Suprapubic skin (tissue), 4 donors: Measurements from ENCODE around the gene ANKRD13B. TPM values are rescaled to one million over a fixed set of nuclear protein-coding genes. Genes with fewer than 3 reads are reported as not detected.

Source experiments
- DNase-seq, 2 donors: peaks; one replicate each; pipeline ENCODE4 v3.0.0-alpha.2; 2019; ENCODE audit warnings: low spot score in 2 of 2
- H3K27ac ChIP-seq: fragments of 200-600 bp; sonication (generic); one replicate; pipeline ENCODE4 v1.5.1; 2019
- H3K27me3 ChIP-seq: fragments of 200-600 bp; sonication (generic); one replicate; pipeline ENCODE4 v1.5.1; 2019
- H3K36me3 ChIP-seq: fragments of 200-600 bp; sonication (generic); one replicate; pipeline ENCODE4 v1.5.1; 2019
- H3K4me1 ChIP-seq: fragments of 200-600 bp; sonication (generic); one replicate; pipeline ENCODE4 v1.5.1; 2019
- H3K4me3 ChIP-seq: fragments of 200-600 bp; sonication (generic); one replicate; pipeline ENCODE4 v1.5.1; 2019; ENCODE audit warnings: mild to moderate bottlenecking
- H3K9me3 ChIP-seq: fragments of 200-600 bp; sonication (generic); one replicate; pipeline ENCODE4 v1.5.1; 2019
- CTCF ChIP-seq, 2 donors: fragments of 200-600 bp in 1 of 2; fragments of 450-650 bp in 1 of 2; sonication (generic) in 1 of 2; IDR thresholded peaks; one replicate each; pipeline ENCODE4 v1.5.1; 2016 to 2019; ENCODE audit warnings: antibody characterized with exemption in 2 of 2, mild to moderate bottlenecking in 1 of 2, moderate library complexity in 1 of 2
- EP300 ChIP-seq: sonication (generic); formaldehyde crosslinking; IDR thresholded peaks from one replicate; pipeline ENCODE4 v1.6.1; 2017; ENCODE audit warnings: antibody characterized with exemption
- POLR2A ChIP-seq, 2 donors: fragments of 450-650 bp; IDR thresholded peaks; one replicate each; pipeline ENCODE4 v1.6.1; 2017; ENCODE audit warnings: antibody characterized with exemption in 2 of 2, mild to moderate bottlenecking in 2 of 2, moderate library complexity in 2 of 2
- POLR2AphosphoS5 ChIP-seq, 3 donors: sonication (generic); formaldehyde crosslinking; IDR thresholded peaks; one replicate each; pipeline ENCODE4 v1.6.1; 2017; ENCODE audit warnings: antibody characterized with exemption in 3 of 3
- WGBS: methylation state at CpG from one replicate; pipeline ENCODE4 v1.1.5; 2018; 5-methylcytosine and 5-hydroxymethylcytosine counted together
- total RNA-seq, 4 donors: library from RNA; depleted of rRNA; stranded (reverse); fragments of >200 nt; gene quantifications; one replicate each; pipeline ENCODE4 v1.1.0, GENCODE V29; 2016

The ANKRD13B gene
- total RNA-seq, 4 donors from 2014 or later, result 9.0 to 16.5 (median 10.8) TPM

DNA sequence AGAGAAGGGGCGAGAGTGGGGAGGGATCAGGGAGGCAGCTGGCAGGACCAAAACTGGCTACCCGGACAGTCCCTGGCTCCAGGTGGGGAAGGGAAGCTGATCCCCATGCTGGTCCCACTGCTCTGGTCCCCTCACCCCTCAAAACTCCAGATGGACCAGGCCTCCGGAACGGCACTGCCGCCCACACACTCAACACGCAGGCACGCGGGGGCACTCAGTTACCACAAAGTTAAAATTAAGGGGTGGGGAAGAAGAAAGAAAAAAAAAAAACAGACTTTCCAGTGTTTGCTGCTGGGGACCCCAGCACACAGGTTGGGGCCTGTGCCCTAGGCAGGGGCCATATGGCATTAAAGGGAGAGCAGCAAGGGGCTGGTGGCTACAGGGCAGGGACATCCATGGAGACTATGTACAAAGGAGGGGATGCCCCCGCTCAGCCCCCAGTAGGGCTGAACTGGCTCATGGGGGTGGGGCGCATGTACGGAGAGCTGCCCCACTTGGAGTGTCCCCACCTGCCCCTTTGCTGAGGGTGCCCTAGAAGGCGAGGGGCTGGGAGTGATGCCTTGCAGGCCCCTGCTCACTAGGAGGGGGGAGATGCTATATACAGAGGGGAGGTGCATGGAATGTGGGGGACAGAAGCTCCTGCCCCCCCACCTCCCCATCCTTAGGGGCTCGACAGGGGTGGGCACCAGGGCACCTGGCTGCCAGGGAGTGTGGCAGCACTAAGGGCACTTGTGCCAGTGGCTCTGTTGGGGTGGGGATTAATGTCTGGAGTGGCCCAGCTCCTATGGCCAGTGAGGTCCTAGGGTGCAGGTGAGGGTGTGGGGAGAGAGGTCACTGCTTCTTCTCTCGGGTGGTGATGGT, 18.8 kb upstream of the ANKRD13B start:
- H3K4me3 ChIP-seq, result no peak overlapping the region
- WGBS, result 84% methylated on average over 14 of the region's 14 CpGs
- peak in 1 of 2 donors; percentile 59 for DNase-seq
- H3K27me3 ChIP-seq, result no peaks in the 10 kb centered on the region
- peaks cover 55% of the 10 kb centered on the region for H3K36me3 ChIP-seq
- TF ChIP-seq POLR2A (IDR thresholded peaks at IDR 0.05) (no peak), CTCF (IDR thresholded peaks at IDR 0.05) (no peak), POLR2AphosphoS5 (IDR thresholded peaks at IDR 0.05) (no peak), EP300 (no peak)
- no peaks in the 10 kb centered on the region for H3K9me3 ChIP-seq
- peaks cover 50% of the 10 kb centered on the region for H3K4me1 ChIP-seq
- H3K27ac ChIP-seq, result no peak overlapping the region

DNA sequence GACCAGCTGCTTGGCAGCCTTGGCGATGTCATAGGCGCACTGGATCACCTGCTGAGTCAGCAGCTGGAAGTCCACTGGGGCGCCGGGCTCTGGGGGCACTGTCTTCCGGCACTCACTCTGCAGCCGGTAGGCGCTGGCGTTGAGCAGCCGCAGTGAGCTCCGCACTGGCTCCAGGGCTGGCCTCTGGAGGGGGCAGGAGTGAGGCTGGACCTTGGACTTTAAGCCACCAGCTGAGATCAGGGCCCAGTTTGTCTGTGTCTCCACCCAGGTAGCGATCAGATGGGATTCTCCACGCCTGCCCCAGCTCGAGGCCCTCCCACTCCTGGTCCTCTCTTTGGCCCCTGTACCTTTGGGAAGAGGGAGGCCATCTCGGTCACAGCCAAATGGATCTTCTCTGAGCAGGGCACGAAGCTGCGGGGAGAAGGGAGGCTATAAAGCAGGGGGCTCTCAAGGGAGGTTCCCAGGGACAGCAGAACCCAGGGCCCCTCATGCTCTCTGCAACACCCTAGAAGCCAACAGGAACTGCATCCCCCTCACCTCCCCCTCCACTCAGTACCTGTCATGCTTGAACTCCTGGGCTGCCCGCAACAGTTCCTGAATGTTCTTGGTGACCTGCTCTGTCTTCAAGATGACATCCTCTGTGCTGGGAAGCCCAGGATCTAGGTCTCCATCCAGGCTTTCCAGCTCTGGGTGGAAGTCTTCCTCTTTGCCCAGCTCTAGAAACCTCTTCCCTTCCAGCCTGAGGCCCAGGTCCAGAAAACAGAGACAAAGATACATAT, 18.0 kb upstream of the ANKRD13B start:
- no peak overlapping the region for H3K27ac ChIP-seq
- H3K4me3 ChIP-seq, result no peak overlapping the region
- peaks cover 62% of the 10 kb centered on the region for H3K36me3 ChIP-seq
- TF ChIP-seq POLR2A (IDR thresholded peaks at IDR 0.05), result no peak
- TF ChIP-seq EP300, result no peak
- TF ChIP-seq CTCF (IDR thresholded peaks at IDR 0.05), result no peak
- no peak for TF ChIP-seq POLR2AphosphoS5 (IDR thresholded peaks at IDR 0.05)
- no peaks in the 10 kb centered on the region for H3K27me3 ChIP-seq
- WGBS, result 83% methylated on average over 10 of the region's 17 CpGs
- H3K4me1 ChIP-seq, result peaks cover 44% of the 10 kb centered on the region
- no peaks in the 10 kb centered on the region for H3K9me3 ChIP-seq
- DNase-seq, result peak in 1 of 2 donors; percentile 54

DNA sequence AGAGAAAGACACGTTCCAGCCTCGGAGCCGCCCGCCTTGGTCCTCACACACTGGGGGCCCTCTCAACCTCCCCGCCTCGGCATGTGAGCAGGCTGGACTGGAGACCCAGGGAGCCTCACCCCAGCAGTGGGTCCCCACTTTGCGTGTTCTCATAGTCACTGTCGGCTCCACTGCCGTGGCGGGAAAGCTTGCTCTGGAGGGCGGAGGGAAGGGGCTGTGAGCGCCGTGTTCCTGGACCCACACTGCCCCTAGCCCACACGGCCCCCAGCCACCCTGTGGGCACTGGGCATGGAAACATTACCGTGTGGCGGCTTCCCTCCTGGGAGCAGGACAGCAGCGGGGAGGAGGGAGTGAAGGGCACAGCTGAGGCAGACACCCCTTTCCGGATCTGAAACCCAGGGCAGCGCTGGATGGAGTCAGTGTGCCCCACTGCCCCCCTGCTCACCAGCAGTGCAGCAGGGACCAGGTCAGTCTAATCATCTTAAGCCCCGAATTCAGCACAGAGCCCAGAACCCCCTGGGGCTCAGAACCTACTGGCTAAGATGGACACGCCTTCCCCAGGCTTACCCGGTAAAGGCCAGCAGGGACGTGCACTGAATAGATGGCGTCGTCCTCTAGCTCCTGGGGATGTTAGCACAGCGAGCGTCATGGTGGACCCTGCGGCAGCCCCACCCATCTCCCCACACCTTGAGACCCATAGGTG, 17.3 kb upstream of the ANKRD13B start:
- Histone ChIP-seq H3K4me1 (peaks cover 43% of the 10 kb centered on the region), H3K27me3 (no peaks in the 10 kb centered on the region), H3K4me3 (no peak overlapping the region), H3K36me3 (peaks cover 62% of the 10 kb centered on the region), H3K9me3 (no peaks in the 10 kb centered on the region), H3K27ac (no peak overlapping the region)
- peak; percentile 47 to 72 for DNase-seq
- WGBS, result 73% methylated on average over 3 of the region's 28 CpGs
- TF ChIP-seq POLR2A (IDR thresholded peaks at IDR 0.05) (no peak), EP300 (no peak), POLR2AphosphoS5 (IDR thresholded peaks at IDR 0.05) (no peak), CTCF (IDR thresholded peaks at IDR 0.05) (no peak)

DNA sequence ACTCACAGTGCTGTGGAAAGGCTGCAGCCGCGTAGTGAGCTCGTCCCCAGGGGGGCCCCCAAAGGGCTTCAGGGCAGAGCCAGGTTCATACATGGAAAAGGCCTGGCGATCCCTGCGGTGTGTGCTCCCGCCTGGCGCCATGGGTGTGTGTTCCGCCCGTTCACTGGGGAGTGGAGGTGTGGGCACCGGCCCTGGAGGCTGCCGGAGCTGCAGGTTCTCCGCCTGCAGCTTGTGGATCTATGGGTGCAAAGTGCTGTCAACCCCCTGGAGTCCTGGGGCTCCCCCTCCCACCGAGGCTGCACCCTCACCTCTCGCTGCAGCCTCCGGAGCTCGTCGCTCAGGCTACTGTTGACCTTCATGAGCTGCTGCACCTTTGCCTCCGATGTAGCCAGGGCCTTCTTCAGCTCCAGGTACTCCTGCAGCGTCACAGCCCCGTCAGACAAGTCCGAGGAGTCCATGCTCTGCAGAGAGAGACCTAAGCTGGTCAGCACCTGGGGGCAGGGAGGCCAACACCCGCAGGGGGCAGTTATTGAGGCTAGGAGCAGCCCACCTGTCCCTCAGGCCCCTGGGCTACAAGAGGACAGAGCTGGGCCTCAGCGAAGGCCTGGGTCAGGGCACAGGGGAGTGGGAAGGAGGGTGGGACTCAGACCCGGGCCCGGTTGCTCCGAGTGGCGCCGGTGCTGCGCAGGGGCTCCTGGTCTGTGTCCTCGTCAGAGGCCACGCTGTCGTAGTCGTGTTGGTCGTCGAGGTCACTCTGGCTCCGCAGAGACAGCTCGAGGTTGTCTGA, 16.5 kb upstream of the ANKRD13B start:
- H3K4me3 ChIP-seq, result no peak overlapping the region
- peaks cover 43% of the 10 kb centered on the region for H3K4me1 ChIP-seq
- H3K27ac ChIP-seq, result no peak overlapping the region
- no peaks in the 10 kb centered on the region for H3K27me3 ChIP-seq
- peak in 1 of 2 donors; percentile 78 for DNase-seq
- WGBS, result 92% methylated on average over 19 of the region's 37 CpGs
- no peak for TF ChIP-seq EP300
- no peak for TF ChIP-seq POLR2A (IDR thresholded peaks at IDR 0.05)
- no peak for TF ChIP-seq POLR2AphosphoS5 (IDR thresholded peaks at IDR 0.05)
- no peak for TF ChIP-seq CTCF (IDR thresholded peaks at IDR 0.05)
- H3K9me3 ChIP-seq, result no peaks in the 10 kb centered on the region
- H3K36me3 ChIP-seq, result peaks cover 63% of the 10 kb centered on the region
